Activated CD4-positive, alpha-beta memory T cell treated with anti-CD3 and anti-CD28 coated beads, Interleukin-2, amount 10 ng/mL, durations not matched to agents 7 days and 5 days (primary cell): ENCODE data around the gene ABHD1. TPM values are rescaled to one million over a fixed set of nuclear protein-coding genes. Genes with fewer than 3 reads are reported as not detected.

Experiments used
- CTCF ChIA-PET: fragments of 350-600 bp; sonication (Branson Sonifier 250); formaldehyde crosslinking; loops from one replicate; lab custom pipeline; 2021; ENCODE audit warnings: antibody characterized with exemption, inconsistent platforms; lab: Charles Lee
- POLR2A ChIA-PET: fragments of 350-600 bp; sonication (Branson Sonifier 250); formaldehyde crosslinking; loops from one replicate; lab custom pipeline; 2021; ENCODE audit warnings: antibody characterized with exemption; lab: Charles Lee
- DNase-seq: peaks from one replicate; pipeline ENCODE4 v3.0.0-alpha.2; 2020
- H3K27ac Mint-ChIP-seq: one replicate; pipeline ENCODE4 v1.8.0; 2021; ENCODE audit warnings: mild to moderate bottlenecking, mixed read lengths
- H3K27me3 Mint-ChIP-seq: one replicate; pipeline ENCODE4 v1.8.0; 2021; ENCODE audit warnings: mixed read lengths
- H3K36me3 Mint-ChIP-seq: one replicate; pipeline ENCODE4 v1.8.0; 2021; ENCODE audit warnings: low read depth, mixed read lengths
- H3K4me1 Mint-ChIP-seq: one replicate; pipeline ENCODE4 v1.8.0; 2021; ENCODE audit warnings: mixed read lengths
- H3K4me3 Mint-ChIP-seq: one replicate; pipeline ENCODE4 v1.8.0; 2021; ENCODE audit warnings: mild to moderate bottlenecking, mixed read lengths
- H3K9me3 Mint-ChIP-seq: one replicate; pipeline ENCODE4 v1.8.0; 2021; ENCODE audit warnings: mixed read lengths
- total RNA-seq, 2 experiments: library from RNA; stranded (reverse); gene quantifications; one replicate each; pipeline ENCODE4 v1.2.3, GENCODE V29; 2021

The ABHD1 gene
- total RNA-seq, 2 experiments from 2014 or later = 0.13 to 0.20 TPM

- Mint-ChIP-seq H3K36me3 (no peaks in the 10 kb centered on the region), H3K27ac (no peak overlapping the region)
- POLR2A ChIA-PET = interaction anchor here (1.2 kb wide), 1 partner anchor 9 kb away, joined by 3 read pairs; no protein-coding TSS in a partner anchor
Observed at GRCh38 chr2:27121906-27122305, 1.7 kb upstream of the ABHD1 start.

GRCh38 chr2:27122791-27123190 is 824 bp upstream of the ABHD1 start:
- H3K9me3 Mint-ChIP-seq = no peaks in the 10 kb centered on the region
- H3K36me3 Mint-ChIP-seq = no peaks in the 10 kb centered on the region
- peaks cover 46% of the 10 kb centered on the region for H3K27me3 Mint-ChIP-seq
- H3K4me1 Mint-ChIP-seq = peaks cover 14% of the 10 kb centered on the region
- POLR2A ChIA-PET = interaction anchor here (0.7 to 3.0 kb wide), 4 partner anchors 10 to 89 kb away, joined by 3 to 57 read pairs (median 4); partner anchors contain the start of genes ATRAID, OST4, PREB and SLC5A6
- CTCF ChIA-PET = interaction anchor here (0.9 to 4.0 kb wide), 7 partner anchors 11 to 180 kb away, joined by 3 to 26 read pairs (median 5); partner anchors contain the start of gene PREB
- H3K4me3 Mint-ChIP-seq = peak overlapping the region; percentile 79
- no peak overlapping the region for H3K27ac Mint-ChIP-seq
- DNase-seq = no peak

More at GRCh38 chr2:27121906-27122305, 1.7 kb upstream of the ABHD1 start:
- no peak for DNase-seq
- Mint-ChIP-seq H3K9me3 (no peaks in the 10 kb centered on the region), H3K4me1 (peaks cover 14% of the 10 kb centered on the region), H3K4me3 (no peak overlapping the region), H3K27me3 (peaks cover 53% of the 10 kb centered on the region)
- CTCF ChIA-PET = interaction anchor here (4.0 kb wide), 1 partner anchor 12 kb away, joined by 26 read pairs; the partner anchor contains the start of gene PREB

DNA sequence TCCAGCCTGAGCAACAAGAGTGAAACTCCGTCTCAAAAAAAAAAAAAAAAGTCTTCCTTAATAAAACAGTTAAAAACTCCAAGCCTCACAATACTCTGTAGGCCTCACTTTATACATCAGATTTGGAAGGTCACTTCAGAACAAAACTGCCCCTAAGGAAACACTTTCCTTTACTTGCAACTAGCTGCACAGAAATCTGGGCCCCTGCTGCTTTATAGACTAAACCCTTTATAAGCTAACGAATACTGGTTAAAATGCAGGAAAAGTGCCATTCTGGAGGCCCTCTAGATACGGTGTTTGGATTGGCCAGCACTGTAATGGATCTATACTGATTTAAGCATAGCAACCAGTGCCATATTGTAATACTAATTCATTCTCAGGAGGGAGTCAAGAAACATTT is 1.5 kb downstream of the ABHD1 start:
- Mint-ChIP-seq H3K4me3 (no peak overlapping the region), H3K27me3 (peaks cover 30% of the 10 kb centered on the region)

DNA sequence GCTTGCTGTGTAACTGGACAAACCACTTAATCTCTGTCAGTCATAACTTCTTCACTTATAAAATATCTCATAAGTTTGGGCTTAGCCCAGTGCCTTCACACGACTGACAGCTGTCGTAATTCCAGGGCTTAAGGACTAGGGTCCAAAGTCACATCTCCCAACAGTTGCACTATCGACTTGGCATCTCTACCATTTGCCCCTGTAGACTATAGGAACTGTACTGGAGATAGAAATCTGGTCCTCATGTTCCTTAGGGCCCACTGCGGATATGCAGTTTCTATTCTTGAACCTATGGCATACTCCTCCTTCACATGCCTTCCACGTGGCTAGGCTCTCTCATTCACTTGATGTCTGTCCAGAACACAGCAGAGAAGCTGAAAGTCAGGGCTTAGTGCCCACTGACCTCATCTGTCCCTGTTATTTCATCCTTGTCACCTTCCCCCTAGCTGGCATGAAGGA is 2.7 kb downstream of the ABHD1 start:
- Mint-ChIP-seq H3K4me3 (no peak overlapping the region), H3K27ac (no peak overlapping the region), H3K27me3 (peaks cover 22% of the 10 kb centered on the region), H3K36me3 (peaks cover 19% of the 10 kb centered on the region), H3K9me3 (no peaks in the 10 kb centered on the region), H3K4me1 (peaks cover 10% of the 10 kb centered on the region)
- ChIA-PET POLR2A (interaction anchor here (1.0 to 1.6 kb wide), 2 partner anchors 8 to 14 kb away, joined by 3 to 9 read pairs; partner anchors contain the start of gene PREB), CTCF (interaction anchor here (2.0 kb wide), 1 partner anchor 153 kb away, joined by 4 read pairs; no protein-coding TSS in a partner anchor)
- DNase-seq = no peak

More for the DNA sequence above, 1.5 kb downstream of the ABHD1 start:
- POLR2A ChIA-PET = interaction anchor here (1.0 to 3.0 kb wide), 2 partner anchors 9 to 13 kb away, joined by 3 to 57 read pairs; partner anchors contain the start of gene PREB
- CTCF ChIA-PET = interaction anchor here (1.9 to 4.0 kb wide), 2 partner anchors 9 to 155 kb away, joined by 5 to 26 read pairs; partner anchors contain the start of gene PREB
- no peak overlapping the region for H3K27ac Mint-ChIP-seq
- H3K36me3 Mint-ChIP-seq = peaks cover 7% of the 10 kb centered on the region
- DNase-seq = no peak
- peaks cover 9% of the 10 kb centered on the region for H3K4me1 Mint-ChIP-seq
- H3K9me3 Mint-ChIP-seq = no peaks in the 10 kb centered on the region

DNA sequence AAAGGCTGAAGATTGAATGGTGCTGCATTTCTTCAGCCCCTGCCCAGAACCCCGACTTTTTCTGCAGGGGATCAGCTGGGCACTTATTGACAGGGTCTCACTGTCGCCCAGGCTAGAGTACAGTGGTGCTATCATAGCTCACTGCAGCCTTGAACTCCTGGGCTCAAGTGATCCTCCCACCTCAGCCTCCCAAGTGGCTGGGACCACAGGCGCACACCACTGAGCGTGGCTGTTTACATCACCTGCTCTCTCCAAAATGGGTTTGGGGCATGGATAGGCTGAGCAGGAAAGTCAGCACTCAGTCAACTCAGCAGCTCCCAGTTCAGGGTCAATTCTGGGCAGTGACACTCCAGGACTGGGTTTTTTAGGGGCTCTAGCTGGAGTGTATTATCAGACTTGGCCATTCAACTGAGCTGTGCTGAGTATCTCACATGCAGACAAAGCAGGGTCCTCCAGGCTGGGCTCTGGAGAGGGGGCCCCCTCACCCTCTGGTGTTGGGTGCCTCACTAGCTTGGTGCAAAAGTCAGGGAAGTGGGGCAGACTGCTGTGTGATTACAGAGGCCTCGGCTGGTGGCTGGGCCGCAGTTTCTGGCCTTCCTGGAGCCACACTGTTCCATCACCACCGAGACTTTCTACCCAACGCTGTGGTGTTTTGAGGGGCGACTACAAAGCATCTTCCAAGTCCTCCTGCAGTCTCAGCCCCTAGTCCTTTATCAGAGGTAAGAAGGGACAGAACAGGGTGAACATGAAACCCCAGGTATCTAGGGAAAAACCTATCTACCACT is 4.5 kb downstream of the ABHD1 start:
- Mint-ChIP-seq H3K9me3 (no peaks in the 10 kb centered on the region), H3K27me3 (peaks cover 5% of the 10 kb centered on the region), H3K4me3 (no peak overlapping the region), H3K4me1 (peaks cover 23% of the 10 kb centered on the region), H3K36me3 (peaks cover 33% of the 10 kb centered on the region), H3K27ac (no peak overlapping the region)
- DNase-seq = no peak
- ChIA-PET POLR2A (interaction anchor here (0.7 kb wide), 1 partner anchor 9 kb away, joined by 3 read pairs; no protein-coding TSS in a partner anchor), CTCF (no interaction called here)

DNA sequence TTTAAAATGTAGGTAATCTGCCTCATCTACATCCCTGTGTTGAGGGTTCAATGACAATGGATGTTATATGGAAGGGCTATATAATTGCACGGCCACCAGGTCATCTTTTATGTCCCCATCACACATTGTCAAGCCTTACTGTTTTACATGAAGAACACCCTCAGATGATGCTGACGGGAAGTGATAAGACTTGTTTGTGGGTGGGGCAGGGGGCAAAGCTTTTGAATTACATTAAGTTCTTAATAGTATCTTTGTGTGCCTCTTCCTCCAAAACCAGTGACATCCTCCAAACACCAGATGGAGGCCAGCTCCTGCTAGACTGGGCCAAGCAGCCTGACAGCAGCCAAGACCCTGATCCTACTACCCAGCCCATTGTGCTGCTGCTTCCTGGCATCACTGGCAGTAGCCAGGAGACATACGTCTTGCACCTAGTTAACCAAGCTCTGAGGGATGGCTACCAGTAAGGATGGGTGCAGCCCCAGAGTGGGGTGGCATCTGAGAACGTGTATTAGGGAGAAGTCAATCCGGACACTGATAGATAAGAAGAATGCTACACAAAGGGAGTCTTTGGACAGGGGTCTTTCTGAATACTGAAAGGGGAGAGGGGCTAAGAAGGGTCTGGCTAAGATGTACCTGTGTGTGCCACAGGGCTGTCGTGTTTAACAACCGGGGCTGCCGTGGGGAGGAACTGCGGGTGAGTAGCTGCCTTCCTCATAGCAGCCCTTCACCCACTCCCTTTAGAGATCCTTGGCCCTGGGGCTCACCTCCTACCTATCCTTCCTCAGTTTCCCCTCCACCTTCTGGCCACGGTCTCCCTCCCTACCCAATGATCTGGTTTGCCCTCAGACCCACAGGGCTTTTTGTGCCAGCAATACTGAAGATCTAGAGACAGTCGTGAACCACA is 5.3 kb downstream of the ABHD1 start:
- H3K27ac Mint-ChIP-seq = peak overlapping the region; percentile 45
- no peak overlapping the region for H3K4me3 Mint-ChIP-seq
- peaks cover 26% of the 10 kb centered on the region for H3K4me1 Mint-ChIP-seq
- H3K36me3 Mint-ChIP-seq = peaks cover 40% of the 10 kb centered on the region
- H3K9me3 Mint-ChIP-seq = no peaks in the 10 kb centered on the region
- POLR2A ChIA-PET = interaction anchor here (0.7 kb wide), 1 partner anchor 8 kb away, joined by 3 read pairs; no protein-coding TSS in a partner anchor
- no peak for DNase-seq
- CTCF ChIA-PET = no interaction called here
- H3K27me3 Mint-ChIP-seq = peaks cover 2% of the 10 kb centered on the region

DNA sequence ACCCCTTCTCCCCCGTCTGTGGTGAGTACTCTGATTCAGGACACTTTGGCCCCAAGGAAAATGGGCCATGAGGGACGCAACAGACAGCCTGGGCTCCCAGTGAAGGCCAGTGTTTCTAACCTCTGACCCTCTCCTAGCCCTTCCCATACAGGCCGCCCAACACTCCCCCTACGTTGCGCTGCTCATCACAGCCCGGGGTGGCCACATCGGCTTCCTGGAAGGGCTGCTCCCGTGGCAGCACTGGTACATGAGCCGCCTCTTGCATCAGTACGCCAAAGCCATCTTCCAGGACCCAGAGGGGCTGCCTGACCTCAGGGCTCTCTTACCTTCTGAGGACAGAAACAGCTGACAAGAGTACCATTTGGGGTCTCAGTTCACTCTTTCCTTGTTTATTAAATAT is 6.8 kb downstream of the ABHD1 start:
- Mint-ChIP-seq H3K27me3 (no peaks in the 10 kb centered on the region), H3K9me3 (no peaks in the 10 kb centered on the region), H3K4me3 (no peak overlapping the region), H3K27ac (no peak overlapping the region), H3K4me1 (peaks cover 31% of the 10 kb centered on the region), H3K36me3 (peaks cover 43% of the 10 kb centered on the region)
- DNase-seq = no peak
- ChIA-PET CTCF (no interaction called here), POLR2A (no interaction called here)

GRCh38 chr2:27131429-27131828 is 7.8 kb downstream of the ABHD1 start:
- Mint-ChIP-seq H3K27me3 (no peaks in the 10 kb centered on the region), H3K4me3 (no peak overlapping the region), H3K27ac (peak overlapping the region; percentile 40), H3K4me1 (peaks cover 34% of the 10 kb centered on the region), H3K9me3 (no peaks in the 10 kb centered on the region), H3K36me3 (peaks cover 43% of the 10 kb centered on the region)
- DNase-seq = no peak
- ChIA-PET CTCF (interaction anchor here (0.6 to 1.3 kb wide), 2 partner anchors 60 to 137 kb away, joined by 3 to 6 read pairs; no protein-coding TSS in a partner anchor), POLR2A (interaction anchor here (5.4 kb wide), 1 partner anchor 8 kb away, joined by 57 read pairs; the partner anchor contains the start of gene ABHD1)

GRCh38 chr2:27133195-27133875 is 9.7 kb downstream of the ABHD1 start:
- CTCF ChIA-PET = interaction anchor here (0.6 to 2.9 kb wide), 18 partner anchors 10 to 172 kb away, joined by 3 to 26 read pairs (median 4); partner anchors contain the start of genes ABHD1, AGBL5, OST4 and TRIM54
- no peaks in the 10 kb centered on the region for H3K9me3 Mint-ChIP-seq
- peak; percentile 41 for DNase-seq
- no peaks in the 10 kb centered on the region for H3K27me3 Mint-ChIP-seq
- POLR2A ChIA-PET = interaction anchor here (0.8 to 5.4 kb wide), 11 partner anchors 9 to 295 kb away, joined by 3 to 57 read pairs (median 8); partner anchors contain the start of genes ABHD1, AGBL5, ATRAID and MPV17
- H3K27ac Mint-ChIP-seq = peak overlapping the region; percentile 78
- peaks cover 34% of the 10 kb centered on the region for H3K4me1 Mint-ChIP-seq
- H3K36me3 Mint-ChIP-seq = peaks cover 43% of the 10 kb centered on the region
- peak overlapping the region; percentile 96 for H3K4me3 Mint-ChIP-seq

DNA sequence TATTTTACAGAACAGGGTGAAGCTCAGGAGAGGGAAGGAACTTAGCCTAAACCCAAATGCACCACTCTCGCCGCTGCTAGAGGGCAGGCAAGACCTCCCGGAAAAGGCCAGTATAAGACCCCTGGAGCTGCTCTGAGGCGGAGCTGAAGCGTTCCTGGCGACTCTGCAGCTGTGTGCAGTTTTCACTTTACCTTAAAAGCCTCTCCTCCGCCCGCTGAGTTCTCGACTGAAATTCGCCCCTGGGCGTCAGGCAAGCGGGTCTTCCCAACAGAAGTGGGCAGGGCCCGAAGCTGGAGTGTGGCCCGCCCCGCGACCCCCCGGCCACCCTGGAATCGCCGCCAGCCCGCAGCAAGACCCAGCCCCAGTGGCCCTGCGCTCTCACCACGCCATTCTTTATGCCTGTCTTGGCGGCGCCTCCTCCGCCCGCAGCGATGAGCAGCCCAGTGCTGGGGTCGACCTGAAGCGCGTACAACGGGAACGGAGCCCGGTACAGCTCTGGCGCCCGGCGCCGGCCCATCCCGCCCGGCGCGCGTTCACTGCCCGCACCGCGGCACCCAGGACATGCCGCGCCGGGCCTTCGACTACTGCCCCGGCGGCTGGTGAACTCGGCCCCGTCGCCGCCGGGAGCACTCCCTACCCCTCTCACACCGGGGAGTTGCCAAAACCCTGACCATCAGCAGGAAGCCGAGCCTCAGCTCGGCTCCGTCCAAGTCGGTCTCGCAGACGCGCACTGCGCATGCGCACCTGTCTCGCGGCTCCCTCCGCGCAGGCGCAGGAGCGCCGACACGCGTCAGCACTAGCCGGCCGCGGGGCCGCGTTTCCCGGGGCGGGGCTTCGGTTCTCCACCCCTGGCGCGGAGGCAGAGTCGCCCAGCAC is 10.5 kb downstream of the ABHD1 start, which contains the start of gene PREB:
Gene PREB (minus strand): TSS at position 732 of the 876 bp plus-strand sequence. CDS start 215 bp downstream, at position 517.
- peaks cover 40% of the 10 kb centered on the region for H3K36me3 Mint-ChIP-seq
- no peaks in the 10 kb centered on the region for H3K27me3 Mint-ChIP-seq
- no peaks in the 10 kb centered on the region for H3K9me3 Mint-ChIP-seq
- DNase-seq = peak; percentile 98
- H3K4me1 Mint-ChIP-seq = peaks cover 34% of the 10 kb centered on the region
- CTCF ChIA-PET = interaction anchor here (0.6 to 2.9 kb wide), 17 partner anchors 11 to 172 kb away, joined by 3 to 26 read pairs (median 4); partner anchors contain the start of genes ABHD1, OST4 and TRIM54
- POLR2A ChIA-PET = interaction anchor here (0.7 to 5.4 kb wide), 14 partner anchors 8 to 294 kb away, joined by 3 to 57 read pairs (median 7); partner anchors contain the start of genes ABHD1, AGBL5, ATRAID and MPV17
- peak within 1 kb of the TSS; percentile 96 for H3K27ac Mint-ChIP-seq
- peak within 1 kb of the TSS; percentile 96 for H3K4me3 Mint-ChIP-seq
